HG03521 (cell line): Measurements from ENCODE around the gene SYMPK.

Experiments
- ATAC-seq: cut with Tn5 transposase; IDR thresholded peaks from one replicate; pipeline ENCODE4 v1.9.1; 2021; ENCODE audit warnings: mild to moderate bottlenecking, moderate library complexity; ENCODE audit not compliant: unreplicated experiment

The SYMPK gene

DNA sequence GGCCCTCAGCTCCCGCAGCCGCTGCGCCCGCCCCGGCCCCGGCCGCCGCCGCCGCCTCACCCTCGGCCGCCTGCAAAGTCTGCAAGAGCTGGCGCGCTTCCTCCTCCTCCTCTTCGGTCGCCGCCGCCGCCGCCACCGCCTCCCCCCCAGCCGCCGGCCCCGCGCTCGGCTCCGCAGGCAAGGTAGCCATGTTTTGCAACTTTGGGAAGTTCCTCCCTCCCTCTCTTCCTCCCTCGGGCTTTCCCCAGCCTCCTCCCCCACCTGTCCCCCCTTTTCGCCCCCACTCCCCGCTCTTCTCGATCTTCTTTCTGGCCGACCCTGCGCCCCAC is 94.3 kb downstream of the SYMPK start:
- ATAC-seq: no peak

DNA sequence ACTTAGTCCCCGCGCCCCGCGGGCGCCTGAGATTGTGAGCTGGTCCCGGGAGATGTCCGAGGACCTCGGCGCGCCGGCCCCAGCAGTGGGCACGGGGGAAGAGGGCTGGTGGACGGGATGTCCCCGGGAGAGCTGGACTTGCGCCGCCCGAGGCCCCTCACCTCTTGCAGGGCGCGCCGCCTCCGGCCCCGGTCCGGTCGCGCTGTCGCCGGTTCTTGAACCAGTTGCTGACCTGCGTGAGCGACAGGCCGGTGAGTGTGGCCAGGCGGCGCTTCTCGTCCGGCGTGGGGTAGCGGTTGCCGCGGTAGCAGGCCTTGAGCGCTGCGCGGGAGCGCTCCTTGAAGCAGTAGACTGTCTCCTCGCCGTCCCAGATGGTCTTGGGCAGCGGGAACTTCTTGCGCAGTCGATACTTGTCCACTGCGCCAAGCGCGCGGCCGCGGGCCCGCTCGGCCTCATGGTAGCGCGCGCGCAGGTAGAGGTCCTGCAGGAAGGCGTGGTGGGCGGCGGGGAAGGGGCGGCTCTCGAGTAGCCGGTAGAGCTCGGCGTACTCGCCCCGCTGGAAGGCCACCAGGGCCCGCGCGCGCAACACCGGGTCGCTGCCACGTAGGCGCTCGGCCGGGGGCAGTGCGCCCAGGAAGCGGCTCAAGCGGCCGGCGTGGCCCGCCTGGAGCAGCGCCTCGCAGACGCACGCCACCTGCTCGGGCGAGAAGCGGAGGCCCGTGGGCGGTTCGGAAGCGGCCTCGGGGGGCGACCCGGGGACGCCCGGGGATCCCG is 94.9 kb downstream of the SYMPK start:
- ATAC-seq: no peak

DNA sequence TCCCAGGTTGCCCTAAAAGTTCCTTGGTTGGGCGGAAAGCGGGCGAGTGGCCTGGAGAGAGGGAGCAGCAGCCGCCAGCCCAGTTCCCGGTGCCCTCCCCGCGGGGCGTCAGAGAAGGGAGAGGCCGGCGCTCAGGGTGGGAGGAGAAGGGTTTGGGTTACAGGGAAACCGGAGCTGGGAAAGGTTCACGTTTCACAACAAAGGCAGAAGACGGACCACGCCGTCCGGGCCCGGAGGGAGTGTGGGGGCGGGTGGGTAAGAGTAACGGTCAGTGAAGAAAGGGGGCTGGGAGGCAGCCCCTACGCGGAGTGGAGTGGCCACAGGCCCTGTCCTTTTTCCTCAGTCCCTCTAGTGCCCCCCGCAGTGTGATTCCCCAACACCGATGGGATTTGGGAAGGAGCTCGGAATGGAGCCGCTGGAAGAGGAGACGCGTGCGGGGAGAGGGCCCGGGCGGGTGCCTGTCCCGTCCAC is 95.5 kb downstream of the SYMPK start:
- no peak for ATAC-seq

- ATAC-seq: no peak
Measured at GRCh38 chr19:45766869-45767346, 96.0 kb downstream of the SYMPK start.

- ATAC-seq: no peak
Measured at GRCh38 chr19:45766296-45766868, 96.6 kb downstream of the SYMPK start.

DNA sequence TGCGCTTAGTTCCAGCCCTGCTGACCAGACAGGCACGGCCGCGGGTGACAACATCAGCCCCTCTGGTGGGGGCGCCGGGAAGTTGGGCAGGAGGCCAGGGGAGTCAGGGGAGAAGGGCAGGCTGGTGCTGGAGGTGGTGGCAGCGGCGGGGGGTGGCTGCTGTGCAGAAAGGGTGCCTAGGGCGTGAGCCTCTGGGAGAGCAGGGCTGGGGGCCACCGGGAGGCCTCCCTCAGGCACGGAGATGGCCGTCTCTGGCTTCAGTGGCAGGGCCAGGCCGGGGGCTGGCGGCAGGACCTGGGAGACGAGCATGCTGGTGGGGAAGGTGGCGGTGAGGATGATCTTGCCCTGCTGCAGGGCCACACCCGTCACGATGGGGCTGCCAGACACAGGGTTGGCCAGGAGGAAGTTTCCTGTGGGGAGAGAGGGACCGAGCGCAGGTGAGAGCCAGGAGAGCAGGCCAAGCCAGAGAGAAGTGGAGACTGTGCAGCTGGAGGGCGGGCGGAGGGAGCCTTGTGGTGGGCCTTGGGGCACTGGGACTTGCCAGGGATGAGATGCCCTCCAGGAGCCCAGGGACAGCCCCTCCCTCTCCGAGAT is 97.1 kb downstream of the SYMPK start:
- no peak for ATAC-seq
